ENCODE results near the gene SLC25A53. TPM values are rescaled to one million over a fixed set of nuclear protein-coding genes. Genes with fewer than 3 reads are reported as not detected.

Gene SLC25A53
- total and polyA plus RNA-seq, 2 experiments from 2014 or later: 2.2 to 3.7 TPM

DNA sequence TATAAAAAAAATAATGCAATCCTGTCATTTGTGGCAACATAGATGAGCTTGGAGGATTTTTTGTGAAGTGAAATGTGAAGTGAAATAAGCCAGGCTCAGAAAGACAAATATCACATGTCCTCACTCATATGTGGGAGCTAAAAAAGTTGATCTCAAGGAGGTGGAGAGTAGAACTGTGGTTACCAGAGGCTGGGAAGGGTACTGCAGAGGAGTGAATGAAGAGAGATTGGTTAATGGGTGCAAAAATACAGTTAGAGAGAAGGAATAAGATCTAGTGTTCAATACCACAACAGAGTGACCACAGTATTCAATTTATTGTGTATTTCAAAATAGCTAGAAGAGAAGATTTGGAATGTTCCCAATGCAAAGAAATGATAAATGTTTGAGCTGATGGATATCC, 57.9 kb downstream of the SLC25A53 start:
- no peak overlapping the region for H3K27ac ChIP-seq (ENCODE audit: low read depth)
- H3K4me3 Mint-ChIP-seq: no peak overlapping the region
- H4K20me1 ChIP-seq (replicated peaks; ENCODE audit: insufficient read depth): no peaks in the 10 kb centered on the region
- no peaks in the 10 kb centered on the region for H3K36me3 ChIP-seq (ENCODE audit: insufficient read depth)
- H3K79me2 ChIP-seq (replicated peaks; ENCODE audit: insufficient read depth): no peaks in the 10 kb centered on the region
- H3K27me3 ChIP-seq (ENCODE audit: insufficient read depth): no peaks in the 10 kb centered on the region
- peaks cover 3% of the 10 kb centered on the region for H3K27me3 Mint-ChIP-seq (ENCODE audit: insufficient read depth, low read depth, poor library complexity)
- H3K4me1 ChIP-seq (ENCODE audit: insufficient read depth): no peaks in the 10 kb centered on the region
- no peaks in the 10 kb centered on the region for H3K9me3 Mint-ChIP-seq
- H3K27ac Mint-ChIP-seq: no peak overlapping the region
- H3K36me3 Mint-ChIP-seq (ENCODE audit: low read depth): no peaks in the 10 kb centered on the region; the same call in 2 of the 3 replicates
- DNase-seq (ENCODE audit: low spot score) (no peak), ATAC-seq (no peak)
- H3K9me2 ChIP-seq (ENCODE audit: insufficient read depth): no peaks in the 10 kb centered on the region
- H3K4me2 ChIP-seq: no peak overlapping the region
- no peak for TF ChIP-seq JUNB (IDR thresholded peaks at IDR 0.05; ENCODE audit: unreplicated experiment)
- no peak for TF ChIP-seq EZH2phosphoT487 (IDR thresholded peaks at IDR 0.05; ENCODE audit: unreplicated experiment)
- TF ChIP-seq, protein P1, sequence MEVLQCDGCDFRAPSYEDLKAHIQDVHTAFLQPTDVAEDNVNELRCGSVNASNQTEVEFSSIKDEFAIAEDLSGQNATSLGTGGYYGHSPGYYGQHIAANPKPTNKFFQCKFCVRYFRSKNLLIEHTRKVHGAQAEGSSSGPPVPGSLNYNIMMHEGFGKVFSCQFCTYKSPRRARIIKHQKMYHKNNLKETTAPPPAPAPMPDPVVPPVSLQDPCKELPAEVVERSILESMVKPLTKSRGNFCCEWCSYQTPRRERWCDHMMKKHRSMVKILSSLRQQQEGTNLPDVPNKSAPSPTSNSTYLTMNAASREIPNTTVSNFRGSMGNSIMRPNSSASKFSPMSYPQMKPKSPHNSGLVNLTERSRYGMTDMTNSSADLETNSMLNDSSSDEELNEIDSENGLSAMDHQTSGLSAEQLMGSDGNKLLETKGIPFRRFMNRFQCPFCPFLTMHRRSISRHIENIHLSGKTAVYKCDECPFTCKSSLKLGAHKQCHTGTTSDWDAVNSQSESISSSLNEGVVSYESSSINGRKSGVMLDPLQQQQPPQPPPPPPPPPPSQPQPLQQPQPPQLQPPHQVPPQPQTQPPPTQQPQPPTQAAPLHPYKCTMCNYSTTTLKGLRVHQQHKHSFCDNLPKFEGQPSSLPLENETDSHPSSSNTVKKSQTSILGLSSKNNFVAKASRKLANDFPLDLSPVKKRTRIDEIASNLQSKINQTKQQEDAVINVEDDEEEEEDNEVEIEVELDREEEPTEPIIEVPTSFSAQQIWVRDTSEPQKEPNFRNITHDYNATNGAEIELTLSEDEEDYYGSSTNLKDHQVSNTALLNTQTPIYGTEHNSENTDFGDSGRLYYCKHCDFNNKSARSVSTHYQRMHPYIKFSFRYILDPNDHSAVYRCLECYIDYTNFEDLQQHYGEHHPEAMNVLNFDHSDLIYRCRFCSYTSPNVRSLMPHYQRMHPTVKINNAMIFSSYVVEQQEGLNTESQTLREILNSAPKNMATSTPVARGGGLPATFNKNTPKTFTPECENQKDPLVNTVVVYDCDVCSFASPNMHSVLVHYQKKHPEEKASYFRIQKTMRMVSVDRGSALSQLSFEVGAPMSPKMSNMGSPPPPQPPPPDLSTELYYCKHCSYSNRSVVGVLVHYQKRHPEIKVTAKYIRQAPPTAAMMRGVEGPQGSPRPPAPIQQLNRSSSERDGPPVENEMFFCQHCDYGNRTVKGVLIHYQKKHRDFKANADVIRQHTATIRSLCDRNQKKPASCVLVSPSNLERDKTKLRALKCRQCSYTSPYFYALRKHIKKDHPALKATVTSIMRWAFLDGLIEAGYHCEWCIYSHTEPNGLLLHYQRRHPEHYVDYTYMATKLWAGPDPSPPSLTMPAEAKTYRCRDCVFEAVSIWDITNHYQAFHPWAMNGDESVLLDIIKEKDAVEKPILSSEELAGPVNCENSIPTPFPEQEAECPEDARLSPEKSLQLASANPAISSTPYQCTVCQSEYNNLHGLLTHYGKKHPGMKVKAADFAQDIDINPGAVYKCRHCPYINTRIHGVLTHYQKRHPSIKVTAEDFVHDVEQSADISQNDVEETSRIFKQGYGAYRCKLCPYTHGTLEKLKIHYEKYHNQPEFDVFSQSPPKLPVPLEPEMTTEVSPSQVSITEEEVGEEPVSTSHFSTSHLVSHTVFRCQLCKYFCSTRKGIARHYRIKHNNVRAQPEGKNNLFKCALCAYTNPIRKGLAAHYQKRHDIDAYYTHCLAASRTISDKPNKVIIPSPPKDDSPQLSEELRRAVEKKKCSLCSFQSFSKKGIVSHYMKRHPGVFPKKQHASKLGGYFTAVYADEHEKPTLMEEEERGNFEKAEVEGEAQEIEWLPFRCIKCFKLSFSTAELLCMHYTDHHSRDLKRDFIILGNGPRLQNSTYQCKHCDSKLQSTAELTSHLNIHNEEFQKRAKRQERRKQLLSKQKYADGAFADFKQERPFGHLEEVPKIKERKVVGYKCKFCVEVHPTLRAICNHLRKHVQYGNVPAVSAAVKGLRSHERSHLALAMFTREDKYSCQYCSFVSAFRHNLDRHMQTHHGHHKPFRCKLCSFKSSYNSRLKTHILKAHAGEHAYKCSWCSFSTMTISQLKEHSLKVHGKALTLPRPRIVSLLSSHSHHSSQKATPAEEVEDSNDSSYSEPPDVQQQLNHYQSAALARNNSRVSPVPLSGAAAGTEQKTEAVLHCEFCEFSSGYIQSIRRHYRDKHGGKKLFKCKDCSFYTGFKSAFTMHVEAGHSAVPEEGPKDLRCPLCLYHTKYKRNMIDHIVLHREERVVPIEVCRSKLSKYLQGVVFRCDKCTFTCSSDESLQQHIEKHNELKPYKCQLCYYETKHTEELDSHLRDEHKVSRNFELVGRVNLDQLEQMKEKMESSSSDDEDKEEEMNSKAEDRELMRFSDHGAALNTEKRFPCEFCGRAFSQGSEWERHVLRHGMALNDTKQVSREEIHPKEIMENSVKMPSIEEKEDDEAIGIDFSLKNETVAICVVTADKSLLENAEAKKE (CRISPR knock-in tag; IDR thresholded peaks at IDR 0.05): no peak
- no peak for TF ChIP-seq STAT1 (IDR thresholded peaks at IDR 0.05; ENCODE audit: unreplicated experiment)
- no peak for TF ChIP-seq POLR2AphosphoS5 (IDR thresholded peaks at IDR 0.05; ENCODE audit: low read depth)
- no peak for TF ChIP-seq REST (IDR thresholded peaks at IDR 0.05; ENCODE audit: unreplicated experiment)
- TF ChIP-seq ZNF331 (CRISPR knock-in tag; IDR thresholded peaks at IDR 0.05; ENCODE audit: low read depth): no peak
- no peak for TF ChIP-seq ZNF114 (CRISPR knock-in tag; IDR thresholded peaks at IDR 0.05)
- TF ChIP-seq CTCF (conservative IDR thresholded peaks at IDR 0.05; ENCODE audit: low read depth in 2 of 2): no peak
- no peaks in the 10 kb centered on the region for H3K4me1 Mint-ChIP-seq
- H2AFZ ChIP-seq: no peak overlapping the region
- H3K4me3 ChIP-seq: no peak overlapping the region
- no peaks in the 10 kb centered on the region for H3F3A ChIP-seq (replicated peaks; ENCODE audit: low read depth)
